HepG2 (cell line): ENCODE results near the gene PCBP4. TPM values are rescaled to one million over a fixed set of nuclear protein-coding genes. Genes with fewer than 3 reads are reported as not detected.

Experiments
- ATAC-seq: fragments of 200-7000 bp; cut with Tn5 transposase; 3 replicates; pipeline ENCODE4 v1.9.1; 2020; ENCODE audit warnings: mild to moderate bottlenecking, moderate library complexity
- BruUV-seq: library from RNA; stranded (reverse); fragments of 400-500 nt; replicated peaks from 2 replicates; lab custom pipeline; 2021; lab: Mats Ljungman, UMichigan
- CTCF ChIA-PET: fragments of 300-600 bp; formaldehyde crosslinking; extraction: SDS; loops from one replicate; lab custom pipeline; 2021; ENCODE audit warnings: low total read pairs, inconsistent platforms, low intra/inter-chr PET ratio; lab: Yijun Ruan, JAX
- POLR2A ChIA-PET: fragments of 350-600 bp; sonication (Branson Sonifier 250); formaldehyde crosslinking; loops from one replicate; lab custom pipeline; 2020; ENCODE audit warnings: antibody characterized with exemption, inconsistent platforms; lab: Yijun Ruan, JAX
- DNase-seq: peaks from one replicate; pipeline ENCODE4 v3.0.0-alpha.2; 2015; ENCODE audit warnings: low spot score
- FAIRE-seq: peaks from 3 replicates; lab custom pipeline; 2011; peaks lifted over from hg19 to GRCh38; lab: Jason Lieb, UNC
- H2AFZ ChIP-seq: one replicate; pipeline ENCODE4 v1.6.1; 2011; ENCODE audit warnings: low read length, inconsistent platforms
- H3K27ac ChIP-seq: fragments of 300-600 bp; 3 replicates; pipeline ENCODE4 v1.8.0; 2011; ENCODE audit warnings: mixed run types, mild to moderate bottlenecking, mixed read lengths, low read length, inconsistent platforms; ENCODE audit not compliant: insufficient read depth; ENCODE audit errors: extremely low read length
- H3K27me3 ChIP-seq, 2 experiments: fragments of 200-600 bp in 1 of 2; 2 replicates in 1 of 2; 3 replicates in 1 of 2; pipeline versions ENCODE4 v1.6.0 to v1.8.0; 2011; ENCODE audit warnings: low read length in 2 of 2, mild to moderate bottlenecking in 2 of 2, moderate library complexity in 2 of 2, inconsistent platforms in 1 of 2; ENCODE audit not compliant: insufficient read depth in 2 of 2, control insufficient read depth in 1 of 2
- H3K36me3 ChIP-seq, 2 experiments: fragments of 200-600 bp in 1 of 2; replicated peaks in 1 of 2; 2 replicates in 1 of 2; 3 replicates in 1 of 2; pipeline versions ENCODE4 v1.5.1 to v1.8.0; 2011; ENCODE audit warnings: low read length in 2 of 2, inconsistent platforms in 1 of 2; ENCODE audit not compliant: insufficient read depth in 2 of 2, control insufficient read depth in 1 of 2
- H3K4me1 ChIP-seq: 2 replicates; pipeline ENCODE4 v1.5.1; 2012; ENCODE audit warnings: low read length, inconsistent platforms; ENCODE audit not compliant: insufficient read depth
- H3K4me2 ChIP-seq: 2 replicates; pipeline ENCODE4 v1.6.0; 2011; ENCODE audit warnings: low read depth, low read length, inconsistent platforms
- H3K4me3 ChIP-seq, 3 experiments: fragments of 200-600 bp in 1 of 3; sonication (generic), shearing (Covaris generic) in 1 of 3; replicated peaks in 1 of 3; 2 replicates each; pipeline ENCODE4 v1.5.1; 2011 to 2016; ENCODE audit warnings: low read length in 3 of 3, inconsistent platforms in 2 of 3, low read depth in 2 of 3, mild to moderate bottlenecking in 2 of 3, control low read depth in 1 of 3, mixed read lengths in 1 of 3; ENCODE audit not compliant: insufficient read depth in 1 of 3
- H3K79me2 ChIP-seq: one replicate; pipeline ENCODE4 v1.6.1; 2011; ENCODE audit warnings: low read length, inconsistent platforms; ENCODE audit not compliant: insufficient read depth
- H3K9ac ChIP-seq: 2 replicates; pipeline ENCODE4 v1.6.0; 2011; ENCODE audit warnings: mild to moderate bottlenecking, low read depth, low read length, inconsistent platforms; ENCODE audit not compliant: insufficient read depth
- H3K9me3 ChIP-seq: 2 replicates; pipeline ENCODE4 v1.5.1; 2012; ENCODE audit warnings: mild to moderate bottlenecking, low read length
- H4K20me1 ChIP-seq: 2 replicates; pipeline ENCODE4 v1.6.0; 2011; ENCODE audit warnings: inconsistent platforms, mild to moderate bottlenecking, low read length, moderate library complexity; ENCODE audit not compliant: insufficient read depth
- ETV6 ChIP-seq: sonication (generic); formaldehyde crosslinking; conservative IDR thresholded peaks from 2 replicates; pipeline ENCODE4 v1.4.0; 2020; ENCODE audit warnings: missing genetic modification reagents
- FOSL1 ChIP-seq: sonication (generic); formaldehyde crosslinking; IDR thresholded peaks from 2 replicates; pipeline ENCODE4 v1.9.0; 2021; ENCODE audit warnings: missing genetic modification reagents, borderline replicate concordance
- GLI4 ChIP-seq: sonication (generic); formaldehyde crosslinking; IDR thresholded peaks from 2 replicates; pipeline ENCODE4 v1.5.1; 2020; ENCODE audit warnings: missing genetic modification reagents, mild to moderate bottlenecking, moderate library complexity, borderline replicate concordance
- IRF2 ChIP-seq: IDR thresholded peaks from 2 replicates; pipeline ENCODE4 v1.6.1; 2018; ENCODE audit warnings: missing genetic modification reagents, missing compliant biosample characterization
- KAT2B ChIP-seq: fragments of 150-350 bp; IDR thresholded peaks from 2 replicates; pipeline ENCODE4 v1.6.1; 2014; ENCODE audit warnings: low read depth, low read length, borderline replicate concordance
- LRRFIP1 ChIP-seq: sonication (generic); formaldehyde crosslinking; conservative IDR thresholded peaks from 2 replicates; pipeline ENCODE4 v1.4.0; 2020; ENCODE audit warnings: missing genetic modification reagents
- MAX ChIP-seq: IDR thresholded peaks from 2 replicates; pipeline ENCODE4 v1.6.1; 2012; ENCODE audit warnings: inconsistent platforms
- MED8 ChIP-seq: sonication (generic); formaldehyde crosslinking; IDR thresholded peaks from 2 replicates; pipeline ENCODE4 v1.8.1; 2023; ENCODE audit warnings: mild to moderate bottlenecking, missing genetic modification reagents; ENCODE audit not compliant: insufficient replicate concordance
- NR1H2 ChIP-seq: sonication (generic); formaldehyde crosslinking; IDR thresholded peaks from 2 replicates; pipeline ENCODE4 v1.8.1; 2022; ENCODE audit warnings: low read depth, missing genetic modification reagents, borderline replicate concordance
- PPARG ChIP-seq: conservative IDR thresholded peaks from 2 replicates; pipeline ENCODE4 v1.6.1; 2016; ENCODE audit warnings: missing biosample characterization, missing genetic modification reagents
- SRF ChIP-seq: IDR thresholded peaks from 2 replicates; pipeline ENCODE4 v1.6.1; 2011; ENCODE audit warnings: mild to moderate bottlenecking, low read depth, low read length, moderate library complexity
- XBP1 ChIP-seq: sonication (generic); formaldehyde crosslinking; IDR thresholded peaks from 2 replicates; pipeline ENCODE4 v1.5.0; 2020; ENCODE audit warnings: missing genetic modification reagents
- ZMAT5 ChIP-seq: sonication (generic); formaldehyde crosslinking; IDR thresholded peaks from 2 replicates; pipeline ENCODE4 v1.5.0; 2020; ENCODE audit warnings: mild to moderate bottlenecking, low read depth, missing genetic modification reagents, borderline replicate concordance
- ZNF24 ChIP-seq: fragments of 450-650 bp; IDR thresholded peaks from 2 replicates; pipeline ENCODE4 v1.6.1; 2017; ENCODE audit warnings: antibody characterized with exemption, mild to moderate bottlenecking
- ZNF329 ChIP-seq: sonication (generic); formaldehyde crosslinking; IDR thresholded peaks from 2 replicates; pipeline ENCODE4 v1.9.0; 2021; ENCODE audit warnings: low read depth, mild to moderate bottlenecking, missing genetic modification reagents
- ZNF569 ChIP-seq: sonication (generic); formaldehyde crosslinking; IDR thresholded peaks from 2 replicates; pipeline ENCODE4 v1.5.0; 2020; ENCODE audit warnings: mild to moderate bottlenecking, missing genetic modification reagents, moderate library complexity, borderline replicate concordance
- WGBS: methylation state at CpG from one replicate; pipeline ENCODE4 v1.1.6; 2017; ENCODE audit warnings: low lambda C conversion rate; 5-methylcytosine and 5-hydroxymethylcytosine counted together
- in situ Hi-C: cut with HindIII; loops from 2 replicates; pipeline ENCODE4 v1.10.0; 2017; ENCODE audit warnings: low pct_unique_long_range_greater_than_20kb; ENCODE audit not compliant: extremely low pct_ligation_motif_present
- intact Hi-C: fragments of 100-400 bp; cut with micrococcal nuclease; formaldehyde crosslinking; loops from one replicate; pipeline ENCODE4 v1.10.0; 2022; ENCODE audit not compliant: unreplicated experiment
- polyA plus RNA-seq, 8 experiments: library from polyadenylated mRNA; depleted of rRNA in 3 of 8; stranded (reverse) in 7 of 8; unstranded in 1 of 8; fragments of >200 nt; fragmentation: Illumina TruSeq in 4 of 8; extraction: Trizol in 4 of 8; gene quantifications; 2 replicates each; pipeline versions ENCODE4 v1.2.1 to v1.2.3, GENCODE V29; 2011 to 2016; ENCODE audit warnings: low read depth in 4 of 8, missing spikeins in 1 of 8, mixed read lengths in 1 of 8; ENCODE audit not compliant: insufficient read depth in 1 of 8
- total RNA-seq, 5 experiments: library from RNA; depleted of rRNA; stranded (reverse); fragments of >200 nt; fragmentation: Illumina TruSeq; extraction: Trizol; gene quantifications; 2 replicates each; pipeline ENCODE4 v1.2.3, GENCODE V29; 2016; ENCODE audit warnings: low read depth in 1 of 5
- TF ChIP-seq, protein P1 (sequence below): sonication (generic); formaldehyde crosslinking; IDR thresholded peaks from 2 replicates; pipeline ENCODE4 v1.8.0; 2022; ENCODE audit warnings: missing genetic modification reagents, mild to moderate bottlenecking, borderline replicate concordance

Gene PCBP4
- total and polyA plus RNA-seq, 2 of the 13 experiments (the other 11 are each of a cell fraction or from before 2014, with no cell fraction given), result 36.8 to 51.3 TPM

DNA sequence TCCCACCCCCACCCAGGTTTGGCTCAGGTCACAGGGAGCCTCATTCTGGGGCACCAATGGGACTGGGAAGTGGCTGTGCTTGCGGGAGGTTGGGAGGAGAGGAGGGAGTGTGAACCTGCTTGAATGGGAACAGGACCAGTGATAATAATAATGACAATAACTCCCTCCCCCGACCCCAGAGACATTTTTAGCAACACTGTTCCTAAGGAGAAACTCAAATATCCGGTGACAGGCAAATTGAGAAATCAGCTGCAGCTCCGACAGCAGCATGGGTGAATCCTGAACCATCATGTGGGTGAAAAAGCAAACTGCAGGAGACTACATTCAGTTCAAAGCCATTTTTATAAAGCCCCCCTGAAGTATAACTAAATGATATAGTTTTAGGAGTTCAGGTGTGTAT lies 40.0 kb upstream of the PCBP4 start:
- H3K36me3 ChIP-seq, result no peaks in the 10 kb centered on the region
- ChIA-PET POLR2A (no interaction called here), CTCF (no interaction called here)
- no peak overlapping the region for H3K9ac ChIP-seq
- no peak for TF ChIP-seq FOSL1 (CRISPR knock-in tag)
- no peak for TF ChIP-seq IRF2
- TF ChIP-seq, protein P1, sequence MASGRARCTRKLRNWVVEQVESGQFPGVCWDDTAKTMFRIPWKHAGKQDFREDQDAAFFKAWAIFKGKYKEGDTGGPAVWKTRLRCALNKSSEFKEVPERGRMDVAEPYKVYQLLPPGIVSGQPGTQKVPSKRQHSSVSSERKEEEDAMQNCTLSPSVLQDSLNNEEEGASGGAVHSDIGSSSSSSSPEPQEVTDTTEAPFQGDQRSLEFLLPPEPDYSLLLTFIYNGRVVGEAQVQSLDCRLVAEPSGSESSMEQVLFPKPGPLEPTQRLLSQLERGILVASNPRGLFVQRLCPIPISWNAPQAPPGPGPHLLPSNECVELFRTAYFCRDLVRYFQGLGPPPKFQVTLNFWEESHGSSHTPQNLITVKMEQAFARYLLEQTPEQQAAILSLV (CRISPR knock-in tag), result no peak
- no peak overlapping the region for H3K27ac ChIP-seq
- intact Hi-C loops, result no loop called here
- ATAC-seq (no peak), DNase-seq (no peak), FAIRE-seq (no peak)
- WGBS, result 16% methylated on average over 4 of the region's 4 CpGs
- no peak overlapping the region for H2AFZ ChIP-seq
- in situ Hi-C loops, result no loop called here
- no TSS peak for BruUV-seq
- peaks cover 25% of the 10 kb centered on the region for H3K4me1 ChIP-seq
- H3K4me2 ChIP-seq, result no peak overlapping the region
- no peak overlapping the region for H3K4me3 ChIP-seq
- H3K27me3 ChIP-seq, result peaks cover 2 to 40% of the 10 kb centered on the region in 2 experiments; a peak in 4 of 5 replicates
- no peaks in the 10 kb centered on the region for H4K20me1 ChIP-seq
- no peaks in the 10 kb centered on the region for H3K79me2 ChIP-seq
- no peaks in the 10 kb centered on the region for H3K9me3 ChIP-seq

DNA sequence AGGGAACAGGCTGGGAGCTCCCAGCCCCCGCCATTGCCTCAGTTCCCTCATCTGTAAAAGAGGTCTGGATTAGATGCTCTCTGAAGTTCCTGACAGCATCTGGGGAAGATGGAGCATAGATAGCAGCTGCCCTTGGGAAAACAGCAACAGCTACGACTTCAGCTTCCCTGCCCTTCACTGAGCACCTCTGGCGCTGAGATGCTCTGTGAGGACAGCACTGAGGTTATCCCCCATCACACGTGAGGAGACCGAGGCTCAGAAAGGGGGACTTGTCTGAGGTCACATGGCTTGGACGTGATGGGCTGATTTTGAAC lies 39.5 kb upstream of the PCBP4 start:
- in situ Hi-C loops, result no loop called here

More for the DNA sequence above, 39.5 kb upstream of the PCBP4 start:
- Histone ChIP-seq H3K4me3 (no peak overlapping the region), H3K4me1 (peaks cover 25% of the 10 kb centered on the region), H2AFZ (no peak overlapping the region), H4K20me1 (no peaks in the 10 kb centered on the region), H3K79me2 (no peaks in the 10 kb centered on the region), H3K27ac (no peak overlapping the region), H3K36me3 (no peaks in the 10 kb centered on the region), H3K4me2 (no peak overlapping the region), H3K27me3 (peaks cover 0 to 45% of the 10 kb centered on the region in 2 experiments; a peak in 3 of 5 replicates), H3K9ac (no peak overlapping the region), H3K9me3 (no peaks in the 10 kb centered on the region)
- TF ChIP-seq NR1H2 (CRISPR knock-in tag), result no peak
- TF ChIP-seq GLI4 (CRISPR knock-in tag), result no peak
- no peak for TF ChIP-seq ZMAT5 (CRISPR knock-in tag)
- no peak for TF ChIP-seq ZNF569 (CRISPR knock-in tag)
- no peak for TF ChIP-seq LRRFIP1 (CRISPR knock-in tag)
- TF ChIP-seq ETV6 (CRISPR knock-in tag), result no peak
- no peak for TF ChIP-seq KAT2B
- TF ChIP-seq XBP1, result no peak
- no peak for TF ChIP-seq SRF
- no peak for TF ChIP-seq PPARG (CRISPR knock-in tag)
- no peak for TF ChIP-seq MED8 (CRISPR knock-in tag)
- no peak for TF ChIP-seq ZNF329 (CRISPR knock-in tag)
- TF ChIP-seq ZNF24, result no peak
- no peak for TF ChIP-seq MAX
- FAIRE-seq (no peak), ATAC-seq (no peak), DNase-seq (no peak)
- CTCF ChIA-PET, result no interaction called here
- POLR2A ChIA-PET, result no interaction called here
- WGBS, result 20% methylated on average over 2 of the region's 6 CpGs
- intact Hi-C loops, result no loop called here
- no TSS peak for BruUV-seq
